Measurements from ENCODE around the gene EGFL8. TPM values are rescaled to one million over a fixed set of nuclear protein-coding genes. Genes with fewer than 3 reads are reported as not detected.
A peak's percentile ranks its signal among the peaks of the same experiment; 100 is the strongest.

EGFL8 gene
- total RNA-seq, 2 donors from 2014 or later = 4.8 to 5.2 TPM

- no peak for TF ChIP-seq CTCF (IDR thresholded peaks at IDR 0.05)
- Histone ChIP-seq H3K27ac (no peak overlapping the region), H3K4me3 (no peak overlapping the region), H3K36me3 (peaks cover 39% of the 10 kb centered on the region), H3K9me3 (no peaks in the 10 kb centered on the region), H3K4me1 (peaks cover 0 to 15% of the 10 kb centered on the region in 2 donors), H3K27me3 (no peaks in the 10 kb centered on the region)
- no peak for DNase-seq (ENCODE audit: low spot score)
Observed at GRCh38 chr6:32171234-32171633, 6.8 kb downstream of the EGFL8 start.

- H3K27ac ChIP-seq = no peak overlapping the region
- TF ChIP-seq CTCF (IDR thresholded peaks at IDR 0.05) = no peak
Observed at GRCh38 chr6:32173051-32173727, 8.8 kb downstream of the EGFL8 start.

GRCh38 chr6:32174416-32174815, 10.0 kb downstream of the EGFL8 start:
- TF ChIP-seq CTCF (IDR thresholded peaks at IDR 0.05) = no peak
- Histone ChIP-seq H3K36me3 (peaks cover 11% of the 10 kb centered on the region), H3K4me3 (no peak overlapping the region), H3K27ac (no peak overlapping the region), H3K9me3 (no peaks in the 10 kb centered on the region), H3K27me3 (no peaks in the 10 kb centered on the region), H3K4me1 (peaks cover 0 to 36% of the 10 kb centered on the region in 2 donors)
- no peak for DNase-seq (ENCODE audit: low spot score)

More at GRCh38 chr6:32173051-32173727, 8.8 kb downstream of the EGFL8 start:
- H3K4me1 ChIP-seq = peaks cover 0 to 27% of the 10 kb centered on the region in 2 donors
- DNase-seq (ENCODE audit: low spot score) = no peak
- H3K36me3 ChIP-seq = peaks cover 22% of the 10 kb centered on the region
- H3K9me3 ChIP-seq = no peaks in the 10 kb centered on the region
- H3K4me3 ChIP-seq = no peak overlapping the region
- no peaks in the 10 kb centered on the region for H3K27me3 ChIP-seq

- no peak for TF ChIP-seq CTCF (IDR thresholded peaks at IDR 0.05)
- DNase-seq (ENCODE audit: low spot score) = no peak
- H3K36me3 ChIP-seq = peaks cover 8% of the 10 kb centered on the region
- H3K27ac ChIP-seq = peak overlapping the region; percentile 92 to 94
- peak overlapping the region; percentile 88 to 95 for H3K4me3 ChIP-seq
- peaks cover 0 to 45% of the 10 kb centered on the region in 2 donors for H3K4me1 ChIP-seq
- H3K9me3 ChIP-seq = no peaks in the 10 kb centered on the region
- H3K27me3 ChIP-seq = no peaks in the 10 kb centered on the region
Observed at GRCh38 chr6:32175322-32175710, 10.9 kb downstream of the EGFL8 start.

GRCh38 chr6:32175711-32176475, 11.5 kb downstream of the EGFL8 start, which contains the start of gene AGPAT1:
TSS of gene AGPAT1 (minus strand) at chr6:32176084. CDS start at chr6:32171496, 4,588 bp downstream.
- TF ChIP-seq CTCF (IDR thresholded peaks at IDR 0.05) = no peak
- DNase-seq (ENCODE audit: low spot score) = peak; percentile 94
- Histone ChIP-seq H3K27me3 (no peaks in the 10 kb centered on the region), H3K36me3 (peaks cover 11% of the 10 kb centered on the region), H3K27ac (peak within 1 kb of the TSS; percentile 92 to 94), H3K4me3 (peak within 1 kb of the TSS; percentile 88 to 95), H3K9me3 (no peaks in the 10 kb centered on the region), H3K4me1 (peaks cover 0 to 50% of the 10 kb centered on the region in 2 donors)
